GM23338 (cell line): ENCODE data around the gene RNASEH2A. TPM values are rescaled to one million over a fixed set of nuclear protein-coding genes. Genes with fewer than 3 reads are reported as not detected.
A peak's percentile ranks its signal among the peaks of the same experiment; 100 is the strongest.

Source experiments
- ATAC-seq: fragments of 200-7000 bp; cut with Tn5 transposase; 3 replicates; pipeline ENCODE4 v1.9.1; 2020
- DNase-seq: peaks from one replicate; pipeline ENCODE4 v3.0.0-alpha.2; 2015; ENCODE audit warnings: low spot score
- H2AFZ ChIP-seq: fragments of 200-600 bp; sonication (generic); 2 replicates; pipeline ENCODE4 v1.8.0; 2016; ENCODE audit warnings: antibody characterized with exemption, mild to moderate bottlenecking, moderate library complexity
- H3F3A ChIP-seq: fragments of 200-600 bp; sonication (generic); replicated peaks from 2 replicates; pipeline ENCODE4 v1.8.0; 2017; ENCODE audit warnings: antibody characterized with exemption, mixed run types, low read depth
- H3K27ac ChIP-seq: fragments of 200-600 bp; sonication (generic); 2 replicates; pipeline ENCODE4 v1.6.1; 2016; ENCODE audit warnings: low read depth
- H3K27me3 ChIP-seq: fragments of 200-600 bp; sonication (generic); 2 replicates; pipeline ENCODE4 v1.8.0; 2016; ENCODE audit warnings: mild to moderate bottlenecking, mixed run types, moderate library complexity; ENCODE audit not compliant: insufficient read depth
- H3K36me3 ChIP-seq: fragments of 200-600 bp; sonication (generic); 2 replicates; pipeline ENCODE4 v1.8.0; 2016; ENCODE audit warnings: mild to moderate bottlenecking; ENCODE audit not compliant: insufficient read depth
- H3K4me1 ChIP-seq: fragments of 200-600 bp; sonication (generic); 2 replicates; pipeline ENCODE4 v1.8.0; 2016; ENCODE audit warnings: mild to moderate bottlenecking, moderate library complexity; ENCODE audit not compliant: insufficient read depth
- H3K4me2 ChIP-seq: fragments of 200-600 bp; sonication (generic); 2 replicates; pipeline ENCODE4 v1.7.1; 2017; ENCODE audit warnings: mixed run types
- H3K4me3 ChIP-seq: fragments of 200-600 bp; sonication (generic); 2 replicates; pipeline ENCODE4 v1.6.1; 2016; ENCODE audit warnings: mixed run types
- H3K79me2 ChIP-seq: fragments of 200-600 bp; sonication (generic); replicated peaks from 2 replicates; pipeline ENCODE4 v1.8.0; 2017; ENCODE audit warnings: mild to moderate bottlenecking; ENCODE audit not compliant: insufficient read depth
- H3K9me2 ChIP-seq: fragments of 200-600 bp; sonication (generic); 2 replicates; pipeline ENCODE4 v1.8.0; 2017; ENCODE audit not compliant: insufficient read depth
- H4K20me1 ChIP-seq: fragments of 200-600 bp; sonication (generic); replicated peaks from 2 replicates; pipeline ENCODE4 v1.8.0; 2017; ENCODE audit warnings: mild to moderate bottlenecking; ENCODE audit not compliant: insufficient read depth
- H3K27ac Mint-ChIP-seq: 2 replicates; pipeline ENCODE4 v1.8.0; 2020; ENCODE audit warnings: inconsistent platforms, mild to moderate bottlenecking, moderate library complexity, mixed read lengths
- H3K27me3 Mint-ChIP-seq: 3 replicates; pipeline ENCODE4 v1.8.0; 2022; ENCODE audit warnings: low read depth, mild to moderate bottlenecking, moderate library complexity, mixed read lengths, inconsistent platforms; ENCODE audit not compliant: insufficient read depth, poor library complexity
- H3K36me3 Mint-ChIP-seq: 3 replicates; pipeline ENCODE4 v1.8.0; 2021; ENCODE audit warnings: low read depth, mild to moderate bottlenecking, inconsistent platforms, moderate library complexity, mixed read lengths
- H3K4me1 Mint-ChIP-seq: 3 replicates; pipeline ENCODE4 v1.8.0; 2020; ENCODE audit warnings: mild to moderate bottlenecking, inconsistent platforms, mixed read lengths
- H3K4me3 Mint-ChIP-seq: 3 replicates; pipeline ENCODE4 v1.8.0; 2021; ENCODE audit warnings: moderate library complexity, mild to moderate bottlenecking, inconsistent platforms, mixed read lengths
- H3K9me3 Mint-ChIP-seq: 3 replicates; pipeline ENCODE4 v1.8.0; 2020; ENCODE audit warnings: moderate library complexity, mild to moderate bottlenecking, inconsistent platforms, mixed read lengths
- CREB1 ChIP-seq: fragments of 250-450 bp; sonication (Bioruptor Pico); IDR thresholded peaks from 2 replicates; pipeline ENCODE4 v1.5.0; 2020; ENCODE audit warnings: low read depth, mild to moderate bottlenecking, moderate library complexity
- NANOG ChIP-seq: IDR thresholded peaks from 2 replicates; pipeline ENCODE4 v1.6.1; 2016; ENCODE audit warnings: antibody characterized with exemption, borderline replicate concordance
- POLR2AphosphoS5 ChIP-seq: IDR thresholded peaks from 2 replicates; pipeline ENCODE4 v1.6.1; 2016; ENCODE audit warnings: antibody characterized with exemption, low read depth
- STAT1 ChIP-seq: IDR thresholded peaks from one replicate; pipeline ENCODE4 v1.6.1; 2016; ENCODE audit warnings: antibody characterized with exemption; ENCODE audit not compliant: unreplicated experiment
- ZNF114 ChIP-seq: fragments of 250-450 bp; sonication (Bioruptor Pico); IDR thresholded peaks from 2 replicates; pipeline ENCODE4 v1.5.0; 2020; ENCODE audit warnings: mild to moderate bottlenecking, moderate library complexity
- polyA plus RNA-seq: library from polyadenylated mRNA; unstranded; fragments of >200 nt; fragmentation: Nextera tagmentation; extraction: Ambion mirVana; gene quantifications from 2 replicates; pipeline ENCODE4 v1.2.1, GENCODE V29; 2016
- total RNA-seq: library from RNA; depleted of rRNA; stranded (reverse); fragments of >200 nt; shearing (Covaris generic); gene quantifications from 2 replicates; pipeline ENCODE4 v1.2.3, GENCODE V29; 2014
- TF ChIP-seq, protein P1 (sequence below): IDR thresholded peaks from 2 replicates; pipeline ENCODE4 v1.6.1; 2016; ENCODE audit warnings: antibody characterized with exemption
- TF ChIP-seq, protein P2 (sequence below): fragments of 250-450 bp; sonication (Bioruptor Pico); IDR thresholded peaks from 2 replicates; pipeline ENCODE4 v1.5.0; 2020; ENCODE audit warnings: mild to moderate bottlenecking, moderate library complexity

RNASEH2A gene
- total and polyA plus RNA-seq, 2 experiments from 2014 or later, result 39.4 to 68.2 TPM

DNA sequence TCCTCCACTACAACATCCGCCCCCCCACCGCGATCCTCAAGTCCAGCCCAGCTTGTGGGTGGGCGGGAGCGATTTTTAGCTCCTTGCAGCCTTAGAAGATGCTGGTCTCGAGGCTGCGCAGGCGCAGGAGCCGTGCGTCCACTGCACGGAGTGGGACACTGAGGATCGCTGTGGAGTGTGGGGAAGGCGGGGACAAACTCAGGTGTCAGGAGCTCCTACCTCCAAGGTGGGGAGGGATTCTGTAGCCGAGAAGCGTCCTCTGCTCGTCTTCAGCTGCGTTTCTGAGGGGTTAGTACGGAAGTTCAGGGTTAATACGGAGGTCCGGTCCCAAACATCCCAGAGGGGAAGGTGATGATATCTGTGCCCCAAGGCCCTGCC lies 28.2 kb downstream of the RNASEH2A start, which contains the start of gene RTBDN:
RTBDN (minus strand) TSS at position 14 of the 378 bp plus-strand sequence. CDS start 4,600 bp downstream, outside the sequence.
- TF ChIP-seq POLR2AphosphoS5 (0 out of 2 replicates have a peak, but pooled peaks have one; percentile 5), CREB1 (no peak)
- Histone ChIP-seq H3K4me2 (peak within 1 kb of the TSS; percentile 90), H4K20me1 (peaks cover 11% of the 10 kb centered on the region; the same call in 1 of the 2 replicates), H3K4me1 (peaks cover 31% of the 10 kb centered on the region), H3K36me3 (no peaks in the 10 kb centered on the region), H3K4me3 (peak within 1 kb of the TSS; percentile 77), H3K27me3 (peaks cover 14% of the 10 kb centered on the region), H3F3A (peaks cover 50% of the 10 kb centered on the region), H3K9me2 (no peaks in the 10 kb centered on the region), H3K27ac (0 out of 2 replicates have a peak within 1 kb of the TSS, but pooled peaks have one; percentile 50), H2AFZ (peak within 1 kb of the TSS; percentile 83), H3K79me2 (peaks cover 2% of the 10 kb centered on the region; the same call in 1 of the 2 replicates)
- DNase-seq (peak; percentile 71), ATAC-seq (no peak; the same call in 2 of the 3 replicates)
- Mint-ChIP-seq H3K9me3 (no peaks in the 10 kb centered on the region), H3K4me3 (peak within 1 kb of the TSS; percentile 75), H3K27me3 (peaks cover 32% of the 10 kb centered on the region), H3K36me3 (no peaks in the 10 kb centered on the region; the same call in 2 of the 3 replicates), H3K27ac (no peak within 1 kb of the TSS), H3K4me1 (peaks cover 35% of the 10 kb centered on the region)

DNA sequence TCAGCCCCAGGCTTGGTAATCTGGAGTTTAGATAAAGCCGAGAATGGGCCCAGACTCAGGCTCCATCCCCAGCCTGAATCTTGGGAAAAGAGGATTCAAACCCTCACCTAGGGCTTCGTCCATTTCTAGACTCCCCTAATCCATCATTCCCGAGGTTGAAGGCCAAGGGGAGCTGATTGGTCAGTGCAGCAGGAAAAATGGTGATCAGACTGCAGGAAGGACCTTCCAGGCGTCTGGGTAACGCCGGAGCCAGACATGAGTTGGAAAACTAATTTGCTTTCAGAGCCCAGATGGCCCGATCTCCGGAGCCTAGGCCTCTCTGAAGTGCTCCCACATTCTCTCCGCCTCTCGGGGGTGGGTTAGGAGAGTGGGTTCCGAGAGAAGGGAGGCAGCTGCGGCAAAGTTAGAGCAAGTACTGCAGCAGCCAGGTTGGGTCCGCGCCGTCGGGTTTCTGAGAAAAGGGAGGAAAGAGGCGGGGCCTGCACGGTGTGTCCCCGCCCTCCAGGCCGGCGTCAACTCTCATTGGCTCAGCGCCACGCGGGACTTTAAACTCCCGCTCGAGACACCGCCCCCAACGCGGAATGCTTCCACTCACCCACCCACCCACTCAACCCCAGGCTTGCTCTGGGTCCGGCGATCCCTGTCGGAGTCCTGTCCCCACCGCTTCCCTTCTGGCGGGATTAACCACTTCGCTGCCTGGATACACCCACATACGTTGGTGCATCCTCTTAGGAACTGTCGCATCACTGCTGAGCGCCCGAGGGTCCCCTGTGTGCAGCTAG lies 28.8 kb downstream of the RNASEH2A start:
- ATAC-seq (peak; percentile 17), DNase-seq (peak; percentile 90)
- Histone ChIP-seq H3K27ac (no peak overlapping the region), H3K4me1 (peaks cover 37% of the 10 kb centered on the region), H3K4me2 (peak overlapping the region; percentile 90), H4K20me1 (peaks cover 11% of the 10 kb centered on the region; the same call in 1 of the 2 replicates), H3K79me2 (peaks cover 3% of the 10 kb centered on the region; the same call in 1 of the 2 replicates), H3K4me3 (peak overlapping the region; percentile 77), H3F3A (peaks cover 55% of the 10 kb centered on the region), H3K36me3 (no peaks in the 10 kb centered on the region), H2AFZ (peak overlapping the region; percentile 63; the same call in 1 of the 2 replicates), H3K9me2 (no peaks in the 10 kb centered on the region), H3K27me3 (peaks cover 14% of the 10 kb centered on the region)
- peak overlapping the region; percentile 75 for H3K4me3 Mint-ChIP-seq
- no peaks in the 10 kb centered on the region for H3K9me3 Mint-ChIP-seq
- no peak overlapping the region for H3K27ac Mint-ChIP-seq
- TF ChIP-seq, protein P1, sequence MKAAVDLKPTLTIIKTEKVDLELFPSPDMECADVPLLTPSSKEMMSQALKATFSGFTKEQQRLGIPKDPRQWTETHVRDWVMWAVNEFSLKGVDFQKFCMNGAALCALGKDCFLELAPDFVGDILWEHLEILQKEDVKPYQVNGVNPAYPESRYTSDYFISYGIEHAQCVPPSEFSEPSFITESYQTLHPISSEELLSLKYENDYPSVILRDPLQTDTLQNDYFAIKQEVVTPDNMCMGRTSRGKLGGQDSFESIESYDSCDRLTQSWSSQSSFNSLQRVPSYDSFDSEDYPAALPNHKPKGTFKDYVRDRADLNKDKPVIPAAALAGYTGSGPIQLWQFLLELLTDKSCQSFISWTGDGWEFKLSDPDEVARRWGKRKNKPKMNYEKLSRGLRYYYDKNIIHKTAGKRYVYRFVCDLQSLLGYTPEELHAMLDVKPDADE, result no peak
- TF ChIP-seq POLR2AphosphoS5 (no peak), STAT1 (no peak)
- peaks cover 34% of the 10 kb centered on the region for H3K27me3 Mint-ChIP-seq
- no peaks in the 10 kb centered on the region; the same call in 2 of the 3 replicates for H3K36me3 Mint-ChIP-seq
- peaks cover 39% of the 10 kb centered on the region for H3K4me1 Mint-ChIP-seq

DNA sequence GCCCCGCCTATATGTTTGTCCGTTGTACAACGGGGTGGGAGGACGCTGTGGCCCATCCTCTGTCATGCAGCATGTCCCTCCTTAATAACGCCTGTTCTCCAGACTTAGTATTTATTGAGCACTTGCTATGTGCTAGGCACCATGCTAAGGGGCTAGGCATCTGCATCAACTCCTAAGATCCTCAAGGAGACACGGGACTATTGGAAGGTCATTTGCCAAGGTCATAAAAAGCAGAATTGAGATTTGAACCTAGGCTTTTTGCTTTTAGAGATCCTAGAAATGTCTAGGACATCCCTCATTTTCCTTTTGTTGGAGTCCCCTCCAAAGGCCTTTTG lies 30.1 kb downstream of the RNASEH2A start:
- H3K4me3 Mint-ChIP-seq, result peak overlapping the region; percentile 61; the same call in 2 of the 3 replicates
- peaks cover 43% of the 10 kb centered on the region for H3K4me1 Mint-ChIP-seq
- Histone ChIP-seq H3F3A (peaks cover 53% of the 10 kb centered on the region), H3K36me3 (no peaks in the 10 kb centered on the region), H3K4me1 (peaks cover 34% of the 10 kb centered on the region), H4K20me1 (peaks cover 6% of the 10 kb centered on the region), H3K4me2 (peak overlapping the region; percentile 90; the same call in 1 of the 2 replicates), H3K27ac (peak overlapping the region; percentile 64; the same call in 1 of the 2 replicates), H2AFZ (no peak overlapping the region), H3K79me2 (peaks cover 4% of the 10 kb centered on the region), H3K9me2 (no peaks in the 10 kb centered on the region), H3K4me3 (peak overlapping the region; percentile 77; the same call in 1 of the 2 replicates), H3K27me3 (peaks cover 14% of the 10 kb centered on the region)
- peaks cover 35% of the 10 kb centered on the region for H3K27me3 Mint-ChIP-seq
- ATAC-seq, result no peak
- DNase-seq, result no peak
- no peaks in the 10 kb centered on the region; the same call in 2 of the 3 replicates for H3K9me3 Mint-ChIP-seq
- H3K36me3 Mint-ChIP-seq, result no peaks in the 10 kb centered on the region; the same call in 2 of the 3 replicates
- peak overlapping the region; percentile 91 for H3K27ac Mint-ChIP-seq
- TF ChIP-seq NANOG, result no peak
- TF ChIP-seq, protein P2, sequence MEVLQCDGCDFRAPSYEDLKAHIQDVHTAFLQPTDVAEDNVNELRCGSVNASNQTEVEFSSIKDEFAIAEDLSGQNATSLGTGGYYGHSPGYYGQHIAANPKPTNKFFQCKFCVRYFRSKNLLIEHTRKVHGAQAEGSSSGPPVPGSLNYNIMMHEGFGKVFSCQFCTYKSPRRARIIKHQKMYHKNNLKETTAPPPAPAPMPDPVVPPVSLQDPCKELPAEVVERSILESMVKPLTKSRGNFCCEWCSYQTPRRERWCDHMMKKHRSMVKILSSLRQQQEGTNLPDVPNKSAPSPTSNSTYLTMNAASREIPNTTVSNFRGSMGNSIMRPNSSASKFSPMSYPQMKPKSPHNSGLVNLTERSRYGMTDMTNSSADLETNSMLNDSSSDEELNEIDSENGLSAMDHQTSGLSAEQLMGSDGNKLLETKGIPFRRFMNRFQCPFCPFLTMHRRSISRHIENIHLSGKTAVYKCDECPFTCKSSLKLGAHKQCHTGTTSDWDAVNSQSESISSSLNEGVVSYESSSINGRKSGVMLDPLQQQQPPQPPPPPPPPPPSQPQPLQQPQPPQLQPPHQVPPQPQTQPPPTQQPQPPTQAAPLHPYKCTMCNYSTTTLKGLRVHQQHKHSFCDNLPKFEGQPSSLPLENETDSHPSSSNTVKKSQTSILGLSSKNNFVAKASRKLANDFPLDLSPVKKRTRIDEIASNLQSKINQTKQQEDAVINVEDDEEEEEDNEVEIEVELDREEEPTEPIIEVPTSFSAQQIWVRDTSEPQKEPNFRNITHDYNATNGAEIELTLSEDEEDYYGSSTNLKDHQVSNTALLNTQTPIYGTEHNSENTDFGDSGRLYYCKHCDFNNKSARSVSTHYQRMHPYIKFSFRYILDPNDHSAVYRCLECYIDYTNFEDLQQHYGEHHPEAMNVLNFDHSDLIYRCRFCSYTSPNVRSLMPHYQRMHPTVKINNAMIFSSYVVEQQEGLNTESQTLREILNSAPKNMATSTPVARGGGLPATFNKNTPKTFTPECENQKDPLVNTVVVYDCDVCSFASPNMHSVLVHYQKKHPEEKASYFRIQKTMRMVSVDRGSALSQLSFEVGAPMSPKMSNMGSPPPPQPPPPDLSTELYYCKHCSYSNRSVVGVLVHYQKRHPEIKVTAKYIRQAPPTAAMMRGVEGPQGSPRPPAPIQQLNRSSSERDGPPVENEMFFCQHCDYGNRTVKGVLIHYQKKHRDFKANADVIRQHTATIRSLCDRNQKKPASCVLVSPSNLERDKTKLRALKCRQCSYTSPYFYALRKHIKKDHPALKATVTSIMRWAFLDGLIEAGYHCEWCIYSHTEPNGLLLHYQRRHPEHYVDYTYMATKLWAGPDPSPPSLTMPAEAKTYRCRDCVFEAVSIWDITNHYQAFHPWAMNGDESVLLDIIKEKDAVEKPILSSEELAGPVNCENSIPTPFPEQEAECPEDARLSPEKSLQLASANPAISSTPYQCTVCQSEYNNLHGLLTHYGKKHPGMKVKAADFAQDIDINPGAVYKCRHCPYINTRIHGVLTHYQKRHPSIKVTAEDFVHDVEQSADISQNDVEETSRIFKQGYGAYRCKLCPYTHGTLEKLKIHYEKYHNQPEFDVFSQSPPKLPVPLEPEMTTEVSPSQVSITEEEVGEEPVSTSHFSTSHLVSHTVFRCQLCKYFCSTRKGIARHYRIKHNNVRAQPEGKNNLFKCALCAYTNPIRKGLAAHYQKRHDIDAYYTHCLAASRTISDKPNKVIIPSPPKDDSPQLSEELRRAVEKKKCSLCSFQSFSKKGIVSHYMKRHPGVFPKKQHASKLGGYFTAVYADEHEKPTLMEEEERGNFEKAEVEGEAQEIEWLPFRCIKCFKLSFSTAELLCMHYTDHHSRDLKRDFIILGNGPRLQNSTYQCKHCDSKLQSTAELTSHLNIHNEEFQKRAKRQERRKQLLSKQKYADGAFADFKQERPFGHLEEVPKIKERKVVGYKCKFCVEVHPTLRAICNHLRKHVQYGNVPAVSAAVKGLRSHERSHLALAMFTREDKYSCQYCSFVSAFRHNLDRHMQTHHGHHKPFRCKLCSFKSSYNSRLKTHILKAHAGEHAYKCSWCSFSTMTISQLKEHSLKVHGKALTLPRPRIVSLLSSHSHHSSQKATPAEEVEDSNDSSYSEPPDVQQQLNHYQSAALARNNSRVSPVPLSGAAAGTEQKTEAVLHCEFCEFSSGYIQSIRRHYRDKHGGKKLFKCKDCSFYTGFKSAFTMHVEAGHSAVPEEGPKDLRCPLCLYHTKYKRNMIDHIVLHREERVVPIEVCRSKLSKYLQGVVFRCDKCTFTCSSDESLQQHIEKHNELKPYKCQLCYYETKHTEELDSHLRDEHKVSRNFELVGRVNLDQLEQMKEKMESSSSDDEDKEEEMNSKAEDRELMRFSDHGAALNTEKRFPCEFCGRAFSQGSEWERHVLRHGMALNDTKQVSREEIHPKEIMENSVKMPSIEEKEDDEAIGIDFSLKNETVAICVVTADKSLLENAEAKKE, result no peak
- TF ChIP-seq ZNF114 (CRISPR knock-in tag), result no peak
